ENCODE measurements around the gene KRT17.
"Not testable (repeated sequence)": the region's sequence is repeated elsewhere in the genome, so short reads cannot be mapped to it uniquely, and the experiment has no call there.

Gene KRT17

DNA sequence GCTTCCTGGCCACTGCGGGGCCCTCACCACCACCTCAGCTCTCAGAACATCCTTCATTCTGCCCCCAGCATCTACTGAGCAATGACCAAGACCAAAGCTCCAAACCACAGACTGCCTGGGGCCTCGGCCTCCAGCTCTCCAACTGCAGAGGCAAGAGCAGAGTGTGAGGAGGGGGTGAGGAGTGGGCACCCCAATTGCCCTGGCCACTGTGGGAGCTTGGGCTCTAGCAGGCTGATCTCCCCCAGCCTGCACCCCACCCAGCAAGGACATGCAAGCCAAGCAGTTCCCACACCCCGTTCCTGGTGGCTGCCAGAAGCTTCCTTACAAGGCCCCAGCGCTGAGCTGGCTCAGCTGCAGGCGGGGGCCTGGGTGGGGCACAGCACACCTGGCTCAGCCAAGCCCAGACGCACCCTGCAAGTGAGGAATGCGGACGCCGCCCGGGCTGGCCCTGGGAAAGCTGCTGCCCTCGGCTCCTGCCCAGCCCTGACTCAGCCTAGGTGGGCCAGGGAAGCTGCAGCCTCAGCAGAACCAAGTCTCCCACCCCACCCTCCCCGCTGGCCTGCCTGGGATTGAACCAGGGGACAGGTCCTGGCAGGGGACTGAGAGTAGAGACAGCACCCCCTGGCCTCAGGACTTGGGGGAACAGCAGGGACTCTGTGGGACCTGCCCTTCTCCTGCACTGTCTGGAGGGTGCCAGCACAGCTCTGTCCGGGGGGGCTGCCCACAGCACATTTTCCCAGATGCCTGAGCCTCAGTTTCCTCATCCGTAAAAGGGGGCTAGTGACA lies 29.7 kb upstream of the KRT17 start:
- no peak for DNase-seq

DNA sequence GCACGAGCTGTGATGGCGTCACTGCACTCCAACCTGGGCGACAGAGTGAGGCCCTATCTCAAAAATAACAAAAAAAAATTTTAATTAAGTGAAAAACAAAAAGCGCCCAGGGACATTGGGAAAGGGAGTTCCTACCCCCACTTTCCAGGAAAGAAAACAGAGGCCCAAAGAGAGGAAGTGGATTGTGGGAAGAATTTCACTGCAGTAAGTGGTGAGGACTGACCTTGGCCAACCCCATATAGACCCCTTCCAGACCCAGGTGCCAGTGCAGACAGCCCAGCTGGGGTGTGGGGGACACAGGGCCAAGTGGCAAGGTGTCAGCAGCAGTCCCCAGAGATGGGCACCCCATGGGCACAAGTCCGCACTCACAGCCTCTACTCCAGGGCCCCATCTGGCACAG lies 29.0 kb upstream of the KRT17 start:
- DNase-seq: no peak

- DNase-seq: no peak
Measured at GRCh38 chr17:41652461-41652970, 28.1 kb upstream of the KRT17 start.

DNA sequence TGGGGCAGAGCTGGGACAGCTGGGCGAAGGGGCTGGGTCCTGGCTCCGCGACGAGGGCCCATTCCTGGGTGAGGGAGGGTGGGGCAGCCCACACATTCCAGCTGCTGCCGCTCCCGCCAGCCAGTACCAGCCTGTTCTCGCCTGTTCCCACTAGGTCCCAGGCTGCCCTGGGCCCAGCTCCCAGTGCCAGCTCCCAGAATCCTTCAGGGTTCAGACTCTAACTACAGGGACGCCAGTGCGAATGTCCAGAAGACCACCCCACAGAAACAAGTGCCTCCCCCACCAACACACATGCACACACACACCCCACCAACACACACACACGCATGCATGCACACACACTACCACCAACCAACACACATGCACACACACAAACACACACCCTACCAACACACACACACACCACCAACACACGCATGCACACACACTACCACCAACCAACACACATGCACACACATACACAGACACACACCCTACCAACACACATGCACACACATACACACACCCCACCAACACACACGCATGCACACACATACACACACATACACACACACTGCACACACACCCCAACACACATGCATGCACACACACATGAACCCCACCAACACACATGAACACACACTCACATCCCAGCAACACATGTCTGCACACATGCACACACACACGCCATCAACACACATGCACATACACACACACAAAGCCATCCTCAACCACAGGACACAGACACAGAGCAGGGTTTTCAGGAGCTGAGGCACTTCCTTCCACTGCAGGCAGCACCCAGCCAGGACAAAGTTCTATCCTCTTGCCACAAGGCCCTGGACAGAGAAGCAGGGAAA lies 27.5 kb upstream of the KRT17 start:
- no peak for DNase-seq

DNA sequence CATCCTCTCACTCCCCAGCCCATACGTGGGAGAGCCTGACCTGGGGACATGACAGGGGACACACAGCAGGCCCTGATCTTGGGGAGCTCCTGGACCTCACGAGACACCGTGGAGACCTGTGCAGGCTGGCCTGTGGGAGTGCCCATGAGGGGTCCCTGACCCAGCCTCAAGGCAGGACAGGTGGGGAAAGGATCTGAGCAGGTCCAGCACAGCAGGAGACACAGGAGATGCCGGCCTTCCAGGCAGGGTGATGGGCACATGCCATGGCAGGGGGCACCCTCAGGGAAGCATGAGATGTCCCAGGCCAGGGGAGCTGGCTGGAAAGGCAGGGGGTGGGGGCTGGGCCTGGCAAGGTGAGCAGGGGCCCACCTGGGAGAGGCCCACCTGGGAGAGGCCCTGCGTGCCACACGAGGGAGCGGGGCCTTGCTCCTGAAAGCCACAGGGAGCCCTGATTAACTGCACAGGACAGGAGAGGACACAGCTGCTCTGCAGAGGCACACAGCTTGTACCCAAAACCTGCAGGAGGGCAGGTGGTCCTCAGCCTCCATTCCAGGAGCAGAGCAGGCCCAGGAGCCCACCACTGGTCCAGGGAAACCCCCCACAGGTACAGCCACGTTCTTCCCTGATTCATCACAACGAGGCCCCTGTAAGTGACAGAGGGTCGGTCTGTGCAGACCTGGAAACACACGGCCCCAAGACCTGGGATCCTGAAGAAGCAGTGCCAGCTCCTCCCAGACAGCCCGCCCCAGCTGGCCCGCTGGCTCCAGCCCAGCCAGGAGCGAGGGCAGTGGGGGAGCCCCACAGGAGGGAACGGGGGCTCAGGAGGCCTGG lies 26.6 kb upstream of the KRT17 start:
- no peak for DNase-seq

DNA sequence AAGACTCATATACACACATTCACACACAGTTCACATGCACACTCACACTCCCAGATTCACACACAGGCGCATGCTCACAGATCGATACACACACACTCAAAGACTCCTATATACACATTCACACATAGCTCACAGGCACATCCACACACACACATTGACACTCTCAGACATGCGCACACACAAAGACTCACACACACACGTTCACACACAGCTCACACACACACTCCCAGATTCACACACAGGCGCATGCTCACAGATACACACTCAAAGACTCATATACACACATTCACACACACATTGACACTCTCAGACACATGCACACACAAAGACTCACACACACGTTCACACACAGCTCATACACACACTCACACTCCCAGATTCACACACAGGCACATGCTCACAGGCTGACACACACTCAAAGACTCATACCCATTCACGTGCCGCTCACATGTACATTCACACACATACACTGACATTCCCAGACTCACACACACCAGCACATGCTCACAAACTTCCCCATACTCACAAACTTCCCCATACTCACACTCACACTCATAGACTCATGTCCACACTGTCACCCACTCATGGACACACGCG lies 25.6 kb upstream of the KRT17 start:
- DNase-seq: peak in 2 of 4 experiments; percentile 17 to 31

GRCh38 chr17:41648411-41649195 lies 24.2 kb upstream of the KRT17 start:
- DNase-seq: peak; percentile 86 to 95 (median 92)

GRCh38 chr17:41647940-41648410 lies 23.6 kb upstream of the KRT17 start:
- DNase-seq: peak; percentile 83 to 93 (median 91)

DNA sequence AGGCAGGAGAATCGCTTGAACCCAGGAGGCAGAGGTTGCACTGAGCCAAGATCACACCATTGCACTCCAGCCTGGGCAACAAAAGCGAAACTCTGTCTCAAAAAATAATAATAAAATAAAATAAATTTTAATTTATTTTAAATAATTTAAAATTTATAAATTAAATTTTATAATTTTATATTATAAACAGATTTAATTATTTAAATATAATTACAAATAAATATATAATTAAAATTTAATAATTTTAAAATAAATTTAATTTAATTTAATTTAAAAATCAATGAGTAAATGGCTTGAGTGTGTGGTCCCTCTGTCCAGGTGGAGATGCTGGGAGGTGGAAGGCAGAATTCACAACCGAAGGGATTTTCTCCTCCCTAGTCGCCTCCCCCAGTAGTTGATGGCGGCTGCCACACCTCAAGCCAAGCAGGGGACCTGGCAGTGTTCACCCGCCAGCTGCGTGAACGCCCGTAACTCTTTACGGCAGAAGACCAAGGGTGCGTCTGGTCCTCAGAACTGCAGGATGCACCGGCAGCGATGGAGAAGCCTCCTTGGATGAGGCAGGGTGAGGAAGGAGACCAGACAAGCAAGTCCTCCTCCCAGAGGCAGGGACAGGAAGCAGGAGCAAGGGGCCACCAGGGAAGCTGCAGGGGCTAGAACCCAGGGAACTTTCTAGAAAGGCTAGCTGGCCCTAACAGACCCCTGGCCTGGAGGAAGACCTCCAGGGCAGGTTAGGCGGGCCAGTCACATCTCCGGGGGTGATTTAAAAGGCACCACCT lies 22.9 kb upstream of the KRT17 start:
- DNase-seq: no peak

DNA sequence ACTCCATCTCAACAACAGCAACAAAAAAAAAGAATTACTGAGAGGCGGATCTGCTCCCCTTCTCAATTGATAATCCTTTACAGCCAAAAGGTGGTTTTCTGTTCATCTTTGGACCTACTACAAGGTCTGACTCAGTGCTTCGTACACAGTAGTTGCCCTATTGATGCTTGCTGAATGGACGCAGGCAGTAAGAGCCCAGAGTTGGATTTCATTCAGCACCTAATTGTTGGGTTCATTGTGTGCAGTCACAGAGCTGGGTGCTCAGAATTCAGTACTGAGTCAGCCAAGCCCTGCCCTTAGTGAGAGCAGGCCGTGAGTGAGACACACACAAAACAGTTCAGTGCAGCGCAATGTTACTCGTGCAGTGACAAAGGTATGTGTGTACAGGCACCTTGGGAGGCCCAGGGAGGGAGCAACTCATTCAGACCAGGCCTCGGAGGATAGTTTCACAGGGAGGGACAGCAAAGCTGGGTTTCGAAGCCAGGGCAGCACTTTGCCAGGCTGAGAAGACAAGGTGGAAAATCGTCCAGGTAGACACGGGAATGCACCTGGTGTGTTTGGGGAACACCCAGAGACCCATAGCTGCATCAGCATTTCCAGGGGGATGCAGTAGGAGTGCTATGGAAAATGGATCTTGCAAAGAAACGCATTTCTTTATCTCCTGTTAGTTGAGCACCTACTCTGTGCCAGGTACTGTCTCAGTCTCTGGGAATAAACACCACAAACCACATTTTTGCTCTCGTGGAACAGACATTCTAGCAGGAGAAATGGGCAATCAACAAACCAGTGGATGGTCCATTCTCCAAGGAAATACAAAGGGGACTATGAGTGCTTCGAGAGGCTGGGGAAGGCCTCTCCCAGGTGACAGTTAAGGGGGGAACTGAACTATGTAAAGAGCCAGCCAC lies 18.1 kb upstream of the KRT17 start:
- no peak for DNase-seq

DNA sequence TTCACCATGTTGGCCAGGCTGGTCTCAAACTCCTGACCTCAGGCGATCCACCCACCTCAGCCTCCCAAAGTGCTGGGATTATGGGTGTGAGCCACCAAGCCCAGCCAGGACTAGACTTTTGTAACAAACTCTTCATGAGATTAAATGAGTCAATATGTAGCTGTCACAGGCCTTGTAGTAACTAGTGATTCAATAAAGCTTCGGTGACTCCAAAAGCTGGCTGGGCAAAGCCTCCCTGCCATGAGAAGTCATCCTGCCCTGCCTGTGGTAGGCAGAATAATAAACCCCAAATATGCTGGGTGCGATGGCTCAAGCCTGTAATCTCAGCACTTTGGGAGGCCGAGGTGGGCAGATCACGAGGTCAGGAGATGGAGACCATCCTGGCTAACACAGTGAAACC lies 16.2 kb upstream of the KRT17 start:
- not testable (repeated sequence) for DNase-seq

DNA sequence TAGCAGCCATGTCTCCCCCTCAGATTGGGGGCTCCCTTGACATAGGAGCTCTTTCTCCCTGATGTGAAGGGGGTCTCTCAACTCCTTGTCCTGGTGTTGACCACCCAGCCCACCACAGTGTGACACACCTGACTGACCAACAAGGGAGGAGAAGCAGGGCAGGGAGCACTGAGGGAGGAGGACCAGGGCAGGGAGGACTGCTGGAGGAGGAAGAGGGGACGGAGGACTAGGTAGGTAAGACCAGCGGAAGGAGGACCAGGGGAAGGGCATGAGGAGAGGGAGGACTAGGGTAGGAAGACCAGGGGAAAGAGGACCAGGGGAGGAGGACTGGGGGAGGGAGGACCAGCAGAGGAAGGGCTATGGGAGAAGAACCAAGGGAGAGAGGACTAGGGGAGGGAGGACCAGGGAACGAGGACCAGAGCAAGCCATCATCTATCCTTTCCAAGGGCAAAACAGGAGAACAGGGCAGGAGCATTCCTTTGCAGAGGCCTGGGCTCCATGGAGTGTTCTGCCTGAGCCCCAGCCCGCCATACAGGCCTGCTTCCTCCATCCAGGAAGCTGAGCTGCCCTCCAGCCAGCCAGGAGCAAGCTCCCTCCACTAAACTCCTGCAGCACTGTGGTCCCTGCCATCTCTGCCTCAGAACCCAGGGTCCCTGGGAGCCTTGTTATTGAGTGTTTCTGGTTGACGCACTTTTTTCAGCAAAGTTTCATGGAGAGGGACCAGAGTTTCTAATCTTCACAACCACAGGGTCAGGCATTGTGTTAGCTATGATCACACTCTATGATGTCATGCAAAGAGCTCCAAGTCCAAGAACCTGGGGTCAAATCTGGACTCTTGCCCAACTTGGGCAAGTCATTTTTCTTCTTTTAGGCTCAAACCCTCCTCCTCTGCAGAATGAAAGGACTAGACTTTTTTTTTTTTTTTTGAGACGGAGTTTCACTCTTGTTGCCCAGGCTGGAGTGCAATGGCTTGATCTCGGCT lies 15.4 kb upstream of the KRT17 start:
- DNase-seq: peak in 2 of 4 experiments; percentile 17 to 27

DNA sequence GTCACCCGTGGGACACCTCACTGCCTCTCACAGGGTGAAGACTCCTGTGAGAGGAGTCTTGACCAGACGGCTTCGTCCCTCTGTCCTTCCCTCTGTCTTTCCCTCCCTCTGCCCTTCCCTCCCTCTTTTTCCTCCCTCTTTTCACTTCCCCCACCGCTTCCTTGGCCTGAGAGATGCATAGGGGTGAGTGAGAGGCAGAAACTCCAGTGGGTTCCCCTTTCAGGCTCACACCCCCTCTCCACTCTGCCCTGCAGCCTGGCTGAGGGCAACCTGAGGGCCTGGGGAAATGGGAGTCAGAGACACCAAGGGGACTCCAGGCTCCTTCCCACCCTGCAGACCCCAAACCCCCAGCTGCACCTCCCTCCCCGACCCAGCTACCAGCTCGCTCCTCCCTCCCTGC lies 14.6 kb upstream of the KRT17 start:
- DNase-seq: peak; percentile 36 to 66 (median 56)

- no peak for DNase-seq
Measured at GRCh38 chr17:41638194-41638593, 13.8 kb upstream of the KRT17 start.

GRCh38 chr17:41636652-41637051 lies 12.3 kb upstream of the KRT17 start:
- DNase-seq: no peak

- DNase-seq: no peak
Measured at GRCh38 chr17:41635121-41636097, 11.0 kb upstream of the KRT17 start.

DNA sequence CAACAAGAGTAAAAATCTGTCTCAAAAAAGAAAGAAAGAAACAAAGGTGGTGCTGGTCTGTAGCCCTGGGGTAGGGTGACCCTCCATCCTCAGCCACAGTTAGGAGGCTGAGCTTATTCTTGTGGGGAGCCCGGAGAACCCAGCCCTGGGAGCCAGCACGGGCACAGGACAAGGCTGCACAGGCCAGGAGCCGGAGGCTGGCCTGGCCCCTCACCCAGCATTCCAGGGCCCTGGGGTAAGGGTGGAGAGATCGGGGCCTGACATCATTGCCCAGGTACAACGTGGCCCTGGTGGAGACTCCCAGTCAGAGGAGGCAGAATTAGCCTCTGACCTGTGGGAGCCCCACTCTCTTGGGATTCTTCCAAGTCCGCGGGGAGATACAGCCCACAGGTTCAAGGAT lies 10.3 kb upstream of the KRT17 start:
- DNase-seq: no peak

All from suppressor macrophage (primary cell).